ENCODE measurements around the gene TNRC18.

DNA sequence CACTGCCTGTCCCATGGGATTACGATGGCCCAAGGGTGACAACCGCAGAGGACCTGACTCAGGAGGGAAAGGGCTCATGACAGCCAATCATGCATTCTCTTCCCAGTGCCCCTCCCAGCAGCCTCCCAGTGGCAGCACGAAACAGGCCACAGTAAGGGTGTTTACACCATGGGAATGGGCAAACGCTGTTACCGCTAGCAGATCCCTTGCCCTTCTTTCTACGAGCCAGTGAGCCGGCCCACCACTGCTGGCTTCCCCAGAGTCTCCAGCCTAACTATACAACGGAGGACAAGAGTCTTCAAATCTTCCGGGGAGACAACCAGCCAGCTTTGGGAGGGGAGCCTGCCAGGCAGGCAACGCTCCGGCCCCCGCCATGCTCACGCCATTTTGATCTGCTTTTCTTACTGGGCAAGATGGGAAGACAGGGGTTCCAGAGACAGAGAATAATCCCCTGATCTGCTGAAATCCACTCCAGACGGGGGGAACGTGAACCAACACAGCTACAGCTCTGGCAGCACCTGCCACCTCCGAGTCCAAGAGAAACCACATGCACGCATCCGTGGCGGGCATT lies 71.1 kb downstream of the TNRC18 start:
- TF ChIP-seq, protein P1, sequence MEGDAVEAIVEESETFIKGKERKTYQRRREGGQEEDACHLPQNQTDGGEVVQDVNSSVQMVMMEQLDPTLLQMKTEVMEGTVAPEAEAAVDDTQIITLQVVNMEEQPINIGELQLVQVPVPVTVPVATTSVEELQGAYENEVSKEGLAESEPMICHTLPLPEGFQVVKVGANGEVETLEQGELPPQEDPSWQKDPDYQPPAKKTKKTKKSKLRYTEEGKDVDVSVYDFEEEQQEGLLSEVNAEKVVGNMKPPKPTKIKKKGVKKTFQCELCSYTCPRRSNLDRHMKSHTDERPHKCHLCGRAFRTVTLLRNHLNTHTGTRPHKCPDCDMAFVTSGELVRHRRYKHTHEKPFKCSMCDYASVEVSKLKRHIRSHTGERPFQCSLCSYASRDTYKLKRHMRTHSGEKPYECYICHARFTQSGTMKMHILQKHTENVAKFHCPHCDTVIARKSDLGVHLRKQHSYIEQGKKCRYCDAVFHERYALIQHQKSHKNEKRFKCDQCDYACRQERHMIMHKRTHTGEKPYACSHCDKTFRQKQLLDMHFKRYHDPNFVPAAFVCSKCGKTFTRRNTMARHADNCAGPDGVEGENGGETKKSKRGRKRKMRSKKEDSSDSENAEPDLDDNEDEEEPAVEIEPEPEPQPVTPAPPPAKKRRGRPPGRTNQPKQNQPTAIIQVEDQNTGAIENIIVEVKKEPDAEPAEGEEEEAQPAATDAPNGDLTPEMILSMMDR (IDR thresholded peaks at IDR 0.05) = no peak
- TF ChIP-seq POLR2AphosphoS5 (IDR thresholded peaks at IDR 0.05) (no peak), POLR2A (IDR thresholded peaks at IDR 0.05) (no peak)
